Testis (tissue), 3 donors: ENCODE data around the gene MED12L. TPM values are rescaled to one million over a fixed set of nuclear protein-coding genes. Genes with fewer than 3 reads are reported as not detected.

Experiments used
- DNase-seq: peaks from one replicate; pipeline ENCODE4 v3.0.0-alpha.2; 2019
- H3K27ac ChIP-seq, 2 donors: fragments of 200-600 bp; sonication (generic); one replicate each; pipeline ENCODE4 v1.5.1; 2019
- H3K27me3 ChIP-seq: fragments of 200-600 bp; sonication (generic); one replicate; pipeline ENCODE4 v1.5.1; 2019
- H3K36me3 ChIP-seq: fragments of 200-600 bp; sonication (generic); one replicate; pipeline ENCODE4 v1.5.1; 2017; ENCODE audit warnings: low read depth; ENCODE audit errors: missing control alignments
- H3K4me1 ChIP-seq: fragments of 200-600 bp; sonication (generic); one replicate; pipeline ENCODE4 v1.5.1; 2019
- H3K4me3 ChIP-seq, 2 donors: fragments of 200-600 bp; sonication (generic); one replicate each; pipeline ENCODE4 v1.5.1; 2017 to 2019
- H3K9me3 ChIP-seq: fragments of 200-600 bp; sonication (generic); one replicate; pipeline ENCODE4 v1.5.1; 2017
- CTCF ChIP-seq, 3 experiments: fragments of 450-650 bp in 2 of 3; fragments of 200-600 bp in 1 of 3; sonication (generic) in 1 of 3; IDR thresholded peaks; one replicate each; pipeline ENCODE4 v1.5.1; 2016 to 2019; ENCODE audit warnings: antibody characterized with exemption in 3 of 3, mild to moderate bottlenecking in 2 of 3, moderate library complexity in 1 of 3
- POLR2A ChIP-seq: fragments of 450-650 bp; IDR thresholded peaks from one replicate; pipeline ENCODE4 v1.6.1; 2017; ENCODE audit warnings: antibody characterized with exemption, mild to moderate bottlenecking, moderate library complexity
- WGBS, 2 donors: methylation state at CpG; one replicate each; pipeline ENCODE4 v1.1.5; 2018; 5-methylcytosine and 5-hydroxymethylcytosine counted together
- intact Hi-C: fragments of 100-400 bp; cut with DNase I; formaldehyde crosslinking; loops from one replicate; pipeline ENCODE4 v1.15.1; 2023; ENCODE audit warnings: low total_unique reads
- polyA plus RNA-seq: library from polyadenylated mRNA; stranded (reverse); fragments of 350-450 nt; fragmentation: Illumina TruSeq; extraction: RNeasy Lipid Tissue Mini Kit (QIAGEN cat#74804); gene quantifications from one replicate; pipeline ENCODE4 v1.2.3, GENCODE V29; 2014; ENCODE audit warnings: low read depth, low replicate concordance; ENCODE audit not compliant: insufficient read depth
- total RNA-seq, 2 donors: library from RNA; depleted of rRNA; stranded (reverse); fragments of >200 nt; gene quantifications; one replicate each; pipeline ENCODE4 v1.2.3, GENCODE V29; 2016

The MED12L gene
- total and polyA plus RNA-seq, 3 donors from 2014 or later = 10.3 to 18.5 (median 10.4) TPM

- no peak for TF ChIP-seq CTCF (IDR thresholded peaks at IDR 0.05)
- no peak for TF ChIP-seq POLR2A
- no peaks in the 10 kb centered on the region for H3K36me3 ChIP-seq
- no peak for DNase-seq
- H3K27me3 ChIP-seq = no peaks in the 10 kb centered on the region
- intact Hi-C loops = no loop called here
- H3K4me3 ChIP-seq = no peak overlapping the region
- no peaks in the 10 kb centered on the region for H3K9me3 ChIP-seq
- H3K4me1 ChIP-seq = no peaks in the 10 kb centered on the region
- 73 to 83% methylated on average over 1 of the region's 1 CpG for WGBS, 2 donors
- no peak overlapping the region for H3K27ac ChIP-seq
These were observed 61.2 kb downstream of the MED12L start for GRCh38 chr3:151146731-151147091.

- Histone ChIP-seq H3K27me3 (no peaks in the 10 kb centered on the region), H3K4me1 (no peaks in the 10 kb centered on the region), H3K36me3 (no peaks in the 10 kb centered on the region), H3K27ac (no peak overlapping the region), H3K9me3 (no peaks in the 10 kb centered on the region), H3K4me3 (no peak overlapping the region)
- intact Hi-C loops = no loop called here
- no peak for TF ChIP-seq CTCF (IDR thresholded peaks at IDR 0.05)
- TF ChIP-seq POLR2A = no peak
- no peak for DNase-seq
- WGBS, 2 donors = 92 to 94% methylated on average over 3 of the region's 3 CpGs
These were observed 61.8 kb downstream of the MED12L start for GRCh38 chr3:151147299-151147698.

GRCh38 chr3:151152455-151153079, 67.1 kb downstream of the MED12L start:
- no peak for DNase-seq
- 96 to 97% methylated on average over 4 of the region's 4 CpGs for WGBS, 2 donors
- no peaks in the 10 kb centered on the region for H3K4me1 ChIP-seq
- H3K4me3 ChIP-seq = no peak overlapping the region
- intact Hi-C loops = loop anchor here (10.0 kb wide), 1 partner anchor 358 kb away; no protein-coding TSS in a partner anchor
- H3K36me3 ChIP-seq = no peaks in the 10 kb centered on the region
- no peaks in the 10 kb centered on the region for H3K9me3 ChIP-seq
- no peaks in the 10 kb centered on the region for H3K27me3 ChIP-seq
- no peak for TF ChIP-seq CTCF (IDR thresholded peaks at IDR 0.05)
- TF ChIP-seq POLR2A = no peak
- H3K27ac ChIP-seq = no peak overlapping the region

GRCh38 chr3:151154566-151154965, 69.1 kb downstream of the MED12L start:
- no peak for DNase-seq
- no peak overlapping the region for H3K4me3 ChIP-seq
- TF ChIP-seq POLR2A (no peak), CTCF (IDR thresholded peaks at IDR 0.05) (no peak)
- H3K27me3 ChIP-seq = no peaks in the 10 kb centered on the region
- no peak overlapping the region for H3K27ac ChIP-seq
- H3K36me3 ChIP-seq = no peaks in the 10 kb centered on the region
- no peaks in the 10 kb centered on the region for H3K9me3 ChIP-seq
- WGBS, 2 donors = 89 to 90% methylated on average over 6 of the region's 6 CpGs
- no peaks in the 10 kb centered on the region for H3K4me1 ChIP-seq
- intact Hi-C loops = loop anchor here (1.0 to 10.0 kb wide), 2 partner anchors 26 to 360 kb away; no protein-coding TSS in a partner anchor
